Natural killer cell (primary cell): ENCODE measurements around the gene C1orf87. TPM values are rescaled to one million over a fixed set of nuclear protein-coding genes. Genes with fewer than 3 reads are reported as not detected.

ENCODE experiments used
- ATAC-seq, 3 donors: fragments of 150-1000 bp in 2 of 3; fragments of 200-7000 bp in 1 of 3; cut with Tn5 transposase; 1 replicate in 1 of 3; 2 replicates in 2 of 3; pipeline ENCODE4 v1.10.0; 2021; ENCODE audit warnings: mild to moderate bottlenecking in 2 of 3, moderate library complexity in 2 of 3
- DNase-seq, 2 donors: peaks; one replicate each; pipeline versions ENCODE4 v3.0.0 to v3.0.0-alpha.2; 2013 to 2021; ENCODE audit warnings: mixed read lengths in 1 of 2
- H3K27ac ChIP-seq: one replicate; pipeline ENCODE4 v1.5.1; 2013; ENCODE audit warnings: mild to moderate bottlenecking, low read length
- H3K27me3 ChIP-seq: one replicate; pipeline ENCODE4 v1.6.1; 2013; ENCODE audit warnings: low read length; ENCODE audit not compliant: control insufficient read depth, insufficient read depth
- H3K36me3 ChIP-seq: one replicate; pipeline ENCODE4 v1.6.1; 2013; ENCODE audit warnings: low read length; ENCODE audit not compliant: control insufficient read depth, insufficient read depth
- H3K4me1 ChIP-seq: one replicate; pipeline ENCODE4 v1.6.1; 2013; ENCODE audit warnings: low read length; ENCODE audit not compliant: control insufficient read depth, insufficient read depth
- H3K4me3 ChIP-seq: one replicate; pipeline ENCODE4 v1.5.1; 2013; ENCODE audit warnings: low read length
- H3K9me3 ChIP-seq: one replicate; pipeline ENCODE4 v1.6.1; 2013; ENCODE audit warnings: low read length; ENCODE audit not compliant: control insufficient read depth, insufficient read depth
- H3K27ac Mint-ChIP-seq, 2 donors: one replicate each; pipeline ENCODE4 v1.8.0; 2022; ENCODE audit warnings: mild to moderate bottlenecking in 2 of 2, mixed read lengths in 2 of 2, moderate library complexity in 1 of 2
- H3K27me3 Mint-ChIP-seq, 2 donors: one replicate each; pipeline ENCODE4 v1.8.0; 2022; ENCODE audit warnings: low read depth in 2 of 2, mixed read lengths in 2 of 2
- H3K36me3 Mint-ChIP-seq: one replicate; pipeline ENCODE4 v1.8.0; 2022; ENCODE audit warnings: mixed read lengths
- H3K4me1 Mint-ChIP-seq, 2 donors: one replicate each; pipeline ENCODE4 v1.8.0; 2022; ENCODE audit warnings: mixed read lengths in 2 of 2
- H3K4me3 Mint-ChIP-seq: one replicate; pipeline ENCODE4 v1.8.0; 2022; ENCODE audit warnings: mild to moderate bottlenecking, moderate library complexity, mixed read lengths
- H3K9me3 Mint-ChIP-seq, 2 donors: one replicate each; pipeline ENCODE4 v1.8.0; 2022; ENCODE audit warnings: mixed read lengths in 2 of 2
- WGBS: methylation state at CpG from one replicate; pipeline ENCODE4 v1.1.7; 2013; ENCODE audit warnings: missing lambda C conversion rate; ENCODE audit not compliant: insufficient coverage; 5-methylcytosine and 5-hydroxymethylcytosine counted together
- intact Hi-C: fragments of 100-400 bp; cut with micrococcal nuclease; formaldehyde crosslinking; loops from one replicate; pipeline ENCODE4 v1.14.2; 2022
- total RNA-seq, 4 donors: library from RNA; stranded (reverse); fragments of 120-200 nt in 1 of 4; gene quantifications; one replicate each; pipeline versions ENCODE4 v1.2.3 to v1.2.4, GENCODE V29; 2013 to 2022
- TF ChIP-seq, protein P1 (sequence below): fragments of 200-600 bp; IDR thresholded peaks from one replicate; pipeline ENCODE4 v1.8.0; 2022; ENCODE audit warnings: antibody characterized with exemption

Gene C1orf87
- total RNA-seq, 3 donors from 2014 or later (not counting 1 experiment from before 2014, with no cell fraction given), result not detected

DNA sequence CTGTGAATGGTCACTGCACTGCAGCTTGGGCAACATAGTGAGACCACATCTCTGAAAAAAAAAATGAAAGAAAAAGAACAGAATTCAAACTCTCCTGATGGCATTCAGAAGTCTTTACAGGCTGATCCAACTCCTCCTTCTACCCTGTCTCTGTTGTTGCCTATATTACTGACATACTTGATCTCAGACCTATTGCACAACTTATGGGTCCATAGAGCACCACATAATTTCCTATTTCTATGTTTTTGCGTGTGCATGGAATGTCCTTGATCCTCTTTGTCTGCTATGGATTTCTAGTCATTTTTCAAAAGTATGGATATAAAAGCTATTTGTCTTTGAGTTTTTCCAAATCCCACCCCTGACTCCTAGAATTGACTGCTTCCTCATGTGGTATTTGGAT lies 124.6 kb downstream of the C1orf87 start:
- H3K36me3 ChIP-seq, result no peaks in the 10 kb centered on the region
- intact Hi-C loops, result loop anchor here (5.0 kb wide), 1 partner anchor 1207 kb away; no protein-coding TSS in a partner anchor
- H3K27me3 ChIP-seq, result peaks cover 4% of the 10 kb centered on the region
- DNase-seq (no peak), ATAC-seq (no peak)
- no peaks in the 10 kb centered on the region for H3K9me3 ChIP-seq
- TF ChIP-seq, protein P1, sequence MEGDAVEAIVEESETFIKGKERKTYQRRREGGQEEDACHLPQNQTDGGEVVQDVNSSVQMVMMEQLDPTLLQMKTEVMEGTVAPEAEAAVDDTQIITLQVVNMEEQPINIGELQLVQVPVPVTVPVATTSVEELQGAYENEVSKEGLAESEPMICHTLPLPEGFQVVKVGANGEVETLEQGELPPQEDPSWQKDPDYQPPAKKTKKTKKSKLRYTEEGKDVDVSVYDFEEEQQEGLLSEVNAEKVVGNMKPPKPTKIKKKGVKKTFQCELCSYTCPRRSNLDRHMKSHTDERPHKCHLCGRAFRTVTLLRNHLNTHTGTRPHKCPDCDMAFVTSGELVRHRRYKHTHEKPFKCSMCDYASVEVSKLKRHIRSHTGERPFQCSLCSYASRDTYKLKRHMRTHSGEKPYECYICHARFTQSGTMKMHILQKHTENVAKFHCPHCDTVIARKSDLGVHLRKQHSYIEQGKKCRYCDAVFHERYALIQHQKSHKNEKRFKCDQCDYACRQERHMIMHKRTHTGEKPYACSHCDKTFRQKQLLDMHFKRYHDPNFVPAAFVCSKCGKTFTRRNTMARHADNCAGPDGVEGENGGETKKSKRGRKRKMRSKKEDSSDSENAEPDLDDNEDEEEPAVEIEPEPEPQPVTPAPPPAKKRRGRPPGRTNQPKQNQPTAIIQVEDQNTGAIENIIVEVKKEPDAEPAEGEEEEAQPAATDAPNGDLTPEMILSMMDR, result no peak
- no peak overlapping the region for H3K4me3 ChIP-seq
- Mint-ChIP-seq H3K27ac (no peak overlapping the region), H3K9me3 (no peaks in the 10 kb centered on the region), H3K27me3 (peaks cover 2 to 6% of the 10 kb centered on the region in 2 donors), H3K4me3 (no peak overlapping the region), H3K36me3 (no peaks in the 10 kb centered on the region), H3K4me1 (no peaks in the 10 kb centered on the region)
- WGBS, result no CpG with 5 or more reads among the region's 1 CpG
- H3K27ac ChIP-seq, result no peak overlapping the region
- no peaks in the 10 kb centered on the region for H3K4me1 ChIP-seq

DNA sequence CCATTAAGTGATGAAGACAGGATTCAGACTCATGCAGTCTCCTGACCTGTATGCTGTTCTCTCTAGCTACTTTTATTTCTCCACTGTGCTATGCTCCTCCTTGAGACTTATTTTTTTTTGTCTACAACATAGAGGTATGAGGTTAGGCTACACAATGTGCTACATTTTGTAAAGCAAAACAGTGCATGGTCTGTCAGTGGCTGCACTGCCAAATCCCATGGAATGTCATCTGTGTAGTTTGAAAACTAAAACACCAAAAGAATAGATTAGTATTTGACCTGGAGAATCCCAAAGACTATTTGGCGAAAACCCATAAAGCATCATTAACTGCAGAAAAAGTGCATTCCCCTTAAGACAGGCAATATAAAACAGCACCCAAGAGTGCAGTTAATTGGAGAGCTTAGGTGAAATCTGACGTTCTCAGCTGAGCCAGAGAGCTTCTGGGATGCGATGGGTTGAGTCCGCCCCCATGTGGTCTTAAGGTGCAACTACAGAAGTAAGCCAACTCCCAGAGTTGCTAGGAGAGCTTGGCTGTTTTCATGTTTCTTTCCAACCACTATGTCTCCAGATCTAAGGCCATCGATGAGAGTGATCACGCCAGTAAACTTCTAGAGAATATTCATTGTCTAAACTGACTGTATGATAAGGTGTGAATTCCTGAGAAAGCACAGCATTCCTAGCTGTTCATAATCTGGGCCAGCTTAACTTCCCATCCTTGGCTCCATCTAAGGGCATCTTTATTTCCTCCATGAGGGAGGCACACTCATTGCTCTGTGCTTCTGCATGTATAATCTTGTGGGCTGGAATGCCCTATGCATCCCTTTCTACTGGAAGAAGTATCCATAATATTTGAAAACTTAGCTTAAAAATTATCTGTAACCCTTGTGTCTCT lies 126.3 kb downstream of the C1orf87 start:
- H3K4me1 Mint-ChIP-seq, result no peaks in the 10 kb centered on the region
- H3K27ac Mint-ChIP-seq, result no peak overlapping the region
- peaks cover 13 to 17% of the 10 kb centered on the region in 2 donors for H3K27me3 Mint-ChIP-seq
- H3K4me3 ChIP-seq, result no peak overlapping the region
- intact Hi-C loops, result loop anchor here (2.0 to 5.0 kb wide), 2 partner anchors 68 to 1205 kb away; no protein-coding TSS in a partner anchor
- no peaks in the 10 kb centered on the region for H3K9me3 ChIP-seq
- 11% methylated on average over 4 of the region's 6 CpGs for WGBS
- ATAC-seq (peak; percentile 62 to 94 (median 75)), DNase-seq (peak in 1 of 2 donors; percentile 79)
- no peaks in the 10 kb centered on the region for H3K9me3 Mint-ChIP-seq
- H3K36me3 Mint-ChIP-seq, result no peaks in the 10 kb centered on the region
- no peaks in the 10 kb centered on the region for H3K4me1 ChIP-seq
- no peak overlapping the region for H3K27ac ChIP-seq
- TF ChIP-seq, protein P1, result peak; percentile 78
- H3K27me3 ChIP-seq, result peaks cover 4% of the 10 kb centered on the region
- H3K4me3 Mint-ChIP-seq, result no peak overlapping the region
- no peaks in the 10 kb centered on the region for H3K36me3 ChIP-seq

DNA sequence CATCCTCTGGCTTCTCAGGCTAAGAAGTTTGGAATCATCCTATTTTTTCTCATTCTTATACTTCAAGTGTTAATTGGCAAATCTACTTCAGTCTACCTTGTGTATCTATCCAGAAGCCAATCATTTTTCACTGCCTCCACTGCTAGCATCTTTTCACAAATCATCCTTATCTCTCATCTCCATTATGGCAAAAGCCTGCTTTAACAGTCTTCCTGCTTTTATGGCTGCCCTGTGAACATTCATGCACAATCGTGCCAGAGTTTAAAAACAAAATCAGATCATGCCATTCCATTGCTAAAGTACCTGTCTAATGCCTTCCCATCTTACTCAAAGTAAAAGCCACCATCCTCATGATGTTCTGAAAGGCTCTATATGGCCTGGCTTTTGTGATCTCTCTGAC lies 127.8 kb downstream of the C1orf87 start:
- ATAC-seq (no peak), DNase-seq (no peak)
- intact Hi-C loops, result loop anchor here (2.0 to 5.0 kb wide), 2 partner anchors 67 to 1203 kb away; no protein-coding TSS in a partner anchor
- no peaks in the 10 kb centered on the region for H3K4me1 ChIP-seq
- WGBS, result 27% methylated on average over 1 of the region's 1 CpG
- TF ChIP-seq, protein P1, result no peak
- Mint-ChIP-seq H3K27me3 (peaks cover 16 to 17% of the 10 kb centered on the region in 2 donors), H3K36me3 (no peaks in the 10 kb centered on the region), H3K9me3 (no peaks in the 10 kb centered on the region), H3K4me3 (no peak overlapping the region), H3K27ac (no peak overlapping the region), H3K4me1 (no peaks in the 10 kb centered on the region)
- H3K36me3 ChIP-seq, result no peaks in the 10 kb centered on the region
- H3K27me3 ChIP-seq, result peaks cover 4% of the 10 kb centered on the region
- H3K9me3 ChIP-seq, result no peaks in the 10 kb centered on the region
- H3K27ac ChIP-seq, result no peak overlapping the region
- no peak overlapping the region for H3K4me3 ChIP-seq

Other genes starting within 250 kb of the C1orf87 start
- gene CYP2J2, start 147.0 kb downstream of the C1orf87 start, total RNA-seq, result under 1 TPM in 2 of 3 donors, not detected in 1; 0.20 to 0.21 TPM